Measurements from ENCODE around the gene GOLGA3. TPM values are rescaled to one million over a fixed set of nuclear protein-coding genes. Genes with fewer than 3 reads are reported as not detected.
"Not testable (repeated sequence)": the region's sequence is repeated elsewhere in the genome, so short reads cannot be mapped to it uniquely, and the experiment has no call there.

GOLGA3 gene
- total RNA-seq, 2 donors from 2014 or later = 99.1 to 109 TPM

DNA sequence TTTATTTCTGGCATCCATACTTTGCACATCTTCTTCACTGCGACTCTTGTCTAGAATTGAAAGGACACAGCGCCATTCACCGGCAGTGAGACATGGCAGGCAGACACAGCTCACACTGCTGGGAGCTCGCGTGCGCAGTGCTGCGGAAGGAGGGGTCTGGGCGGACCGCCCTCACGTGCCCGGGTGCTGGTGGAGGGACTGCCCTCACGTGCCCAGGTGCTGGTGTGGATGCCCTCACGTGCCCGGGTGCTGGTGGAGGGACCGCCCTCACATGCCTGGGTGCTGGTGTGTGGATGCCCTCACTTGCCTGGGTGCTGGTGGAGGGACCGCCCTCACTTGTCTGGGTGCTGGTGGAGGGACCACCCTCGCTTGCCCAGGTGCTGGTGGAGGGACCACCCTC, 27.9 kb upstream of the GOLGA3 start:
- Histone ChIP-seq H3K9me3 (no peaks in the 10 kb centered on the region), H3K4me1 (replicated peaks) (no peaks in the 10 kb centered on the region), H3K27me3 (replicated peaks; ENCODE audit: insufficient read depth) (no peaks in the 10 kb centered on the region), H3K36me3 (peaks cover 19 to 24% of the 10 kb centered on the region in 2 donors), H3K4me3 (no peak overlapping the region), H3K27ac (no peak overlapping the region)
- 90% methylated on average over 17 of the region's 17 CpGs for WGBS
- no peak for DNase-seq (ENCODE audit: low spot score)
- TF ChIP-seq CTCF (IDR thresholded peaks at IDR 0.05) = no peak
- intact Hi-C loops (cut with DNase I) = no loop called here

- 97% methylated on average over 14 of the region's 14 CpGs for WGBS
- intact Hi-C loops (cut with DNase I) = not testable (repeated sequence)
- peaks cover 18 to 23% of the 10 kb centered on the region in 2 donors for H3K36me3 ChIP-seq
These were observed 26.5 kb upstream of the GOLGA3 start for GRCh38 chr12:132855211-132855610.

DNA sequence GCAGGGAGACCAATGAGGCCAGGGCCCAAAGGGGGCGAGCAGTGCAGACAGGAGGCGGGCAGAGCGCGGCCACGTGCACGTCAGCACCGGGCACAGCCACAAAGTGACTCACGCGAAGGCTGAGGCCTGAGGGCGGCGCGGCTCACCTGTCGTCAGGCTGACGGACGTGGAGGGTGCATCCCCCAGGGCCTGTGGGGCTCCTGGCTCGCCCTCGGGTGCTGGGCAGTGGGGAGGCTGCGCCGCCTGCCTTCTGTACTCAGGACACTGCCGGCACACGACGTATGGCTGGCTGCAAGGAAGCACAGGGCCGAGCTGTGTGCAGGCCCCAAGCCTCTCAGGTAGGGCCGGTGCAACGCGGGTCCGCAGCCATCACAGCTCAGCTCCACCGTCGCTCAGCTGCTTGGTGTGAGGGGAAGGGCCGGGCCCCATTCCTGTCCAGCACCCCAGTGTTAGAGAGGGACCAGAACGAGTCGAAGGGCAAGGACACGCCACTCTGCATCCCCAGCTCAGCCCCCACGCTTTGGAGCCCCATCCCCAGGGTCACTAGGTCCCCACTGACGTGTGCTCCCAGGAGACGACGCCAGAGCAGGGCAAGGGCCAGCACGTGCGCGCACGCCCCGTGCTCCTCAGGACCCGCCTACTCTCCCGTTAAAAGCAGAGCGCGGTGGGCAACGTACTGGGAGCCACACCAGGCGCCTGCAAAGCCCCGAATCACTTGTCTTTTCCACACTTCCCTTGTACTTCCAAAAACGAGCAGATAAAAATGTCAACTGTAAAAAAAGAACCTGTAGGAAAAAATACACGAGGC, 24.8 kb upstream of the GOLGA3 start:
- Histone ChIP-seq H3K27me3 (replicated peaks; ENCODE audit: insufficient read depth) (no peaks in the 10 kb centered on the region), H3K4me1 (replicated peaks) (no peaks in the 10 kb centered on the region), H3K4me3 (no peak overlapping the region), H3K27ac (no peak overlapping the region), H3K9me3 (no peaks in the 10 kb centered on the region), H3K36me3 (peaks cover 14 to 25% of the 10 kb centered on the region in 2 donors)
- WGBS = 92% methylated on average over 46 of the region's 51 CpGs
- no peak for TF ChIP-seq POLR2A (IDR thresholded peaks at IDR 0.05)
- TF ChIP-seq CTCF (IDR thresholded peaks at IDR 0.05) = no peak
- TF ChIP-seq POLR2AphosphoS5 (IDR thresholded peaks at IDR 0.05) = no peak
- no peak for DNase-seq (ENCODE audit: low spot score)
- intact Hi-C loops (cut with DNase I) = no loop called here

More at GRCh38 chr12:132855211-132855610, 26.5 kb upstream of the GOLGA3 start:
- H3K27ac ChIP-seq; H3K27me3 ChIP-seq (replicated peaks; ENCODE audit: insufficient read depth); H3K4me1 ChIP-seq (replicated peaks); DNase-seq (ENCODE audit: low spot score); H3K9me3 ChIP-seq; H3K4me3 ChIP-seq: not testable (repeated sequence)

- intact Hi-C loops (cut with DNase I) = no loop called here
- no peak overlapping the region for H3K4me3 ChIP-seq
- H3K27me3 ChIP-seq (replicated peaks; ENCODE audit: insufficient read depth) = no peaks in the 10 kb centered on the region
- no peaks in the 10 kb centered on the region for H3K4me1 ChIP-seq (replicated peaks)
- H3K36me3 ChIP-seq = peaks cover 20 to 25% of the 10 kb centered on the region in 2 donors
- TF ChIP-seq POLR2A (IDR thresholded peaks at IDR 0.05) (no peak), CTCF (IDR thresholded peaks at IDR 0.05) (no peak), POLR2AphosphoS5 (IDR thresholded peaks at IDR 0.05) (no peak)
- WGBS = over 99% methylated on average over 12 of the region's 12 CpGs
- no peaks in the 10 kb centered on the region for H3K9me3 ChIP-seq
- H3K27ac ChIP-seq = no peak overlapping the region
- DNase-seq (ENCODE audit: low spot score) = no peak
These were observed 23.8 kb upstream of the GOLGA3 start for GRCh38 chr12:132852496-132852895.

- H3K27ac ChIP-seq = no peak overlapping the region
- no peak overlapping the region for H3K4me3 ChIP-seq
- no peak for TF ChIP-seq POLR2A (IDR thresholded peaks at IDR 0.05)
- TF ChIP-seq POLR2AphosphoS5 (IDR thresholded peaks at IDR 0.05) = no peak
- TF ChIP-seq CTCF (IDR thresholded peaks at IDR 0.05) = no peak
- H3K36me3 ChIP-seq = peaks cover 17 to 22% of the 10 kb centered on the region in 2 donors
- no peak for DNase-seq (ENCODE audit: low spot score)
- no peaks in the 10 kb centered on the region for H3K9me3 ChIP-seq
- H3K27me3 ChIP-seq (replicated peaks; ENCODE audit: insufficient read depth) = no peaks in the 10 kb centered on the region
- intact Hi-C loops (cut with DNase I) = no loop called here
- H3K4me1 ChIP-seq (replicated peaks) = no peaks in the 10 kb centered on the region
- 92% methylated on average over 25 of the region's 25 CpGs for WGBS
These were observed 22.8 kb upstream of the GOLGA3 start for GRCh38 chr12:132851465-132851864.
